HG02870 (cell line): ENCODE results near the gene ZNF286A.
"Not testable (repeated sequence)": the region's sequence is repeated elsewhere in the genome, so short reads cannot be mapped to it uniquely, and the experiment has no call there.

Experiments
- ATAC-seq: cut with Tn5 transposase; IDR thresholded peaks from one replicate; pipeline ENCODE4 v1.9.1; 2021; ENCODE audit warnings: mild to moderate bottlenecking, moderate library complexity; ENCODE audit not compliant: unreplicated experiment

The ZNF286A gene

DNA sequence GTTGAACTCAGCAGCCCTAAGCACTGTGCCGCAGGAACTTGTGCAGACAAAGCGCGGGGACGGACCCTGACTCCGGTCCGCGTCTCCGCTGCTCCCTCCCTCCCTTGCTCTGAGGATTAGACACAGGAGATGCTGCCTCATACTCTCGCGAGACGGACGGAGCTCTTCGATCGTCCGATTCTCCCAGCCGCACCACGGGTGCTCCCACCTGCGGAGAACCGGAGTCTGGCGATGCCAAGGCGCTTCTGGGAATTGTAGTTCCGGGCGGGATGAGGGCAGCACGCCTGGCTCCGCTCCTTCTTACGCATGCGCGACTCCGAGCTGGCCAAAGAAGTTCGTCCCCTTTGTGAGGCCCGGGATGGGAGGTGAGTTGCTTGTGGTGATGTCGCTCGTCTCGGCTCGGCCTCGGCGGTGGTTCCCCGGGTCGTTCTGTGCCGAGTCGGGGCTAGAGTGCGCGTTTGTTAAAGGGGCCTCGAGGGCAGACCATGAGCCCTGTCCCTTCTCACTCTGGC lies at the start of gene ZNF286A:
ZNF286A (plus strand) TSS at position 340 of the 512 bp plus-strand sequence. CDS start 578 bp downstream, outside the sequence.
- peak; percentile 94 for ATAC-seq

DNA sequence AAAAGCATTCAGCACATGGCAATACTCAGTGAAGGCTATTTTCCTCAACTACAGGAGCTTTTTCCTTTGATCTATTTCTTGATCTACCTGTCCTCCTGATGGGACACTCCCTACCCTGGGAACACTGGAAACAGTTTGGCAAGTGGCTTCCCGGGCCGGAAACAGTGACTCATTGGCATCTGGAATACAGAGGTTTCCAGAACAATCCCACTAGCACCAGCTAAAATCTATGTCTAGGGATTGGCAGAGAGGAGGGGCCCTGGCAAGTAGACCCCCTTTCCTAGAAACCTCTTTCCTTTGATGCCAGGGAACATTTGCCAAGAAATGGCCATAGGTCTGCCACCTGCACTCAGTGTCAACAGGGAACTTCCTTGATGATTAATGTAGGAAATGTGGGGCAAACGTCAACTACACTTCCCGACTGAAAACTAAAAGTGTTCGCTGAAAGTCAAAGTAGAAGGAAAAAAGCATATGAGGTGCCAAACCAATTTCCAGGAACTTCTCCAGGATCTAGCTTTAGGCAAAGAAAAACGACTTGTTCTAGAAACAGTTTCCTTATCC lies 49.6 kb upstream of the ZNF286A start:
- no peak for ATAC-seq

DNA sequence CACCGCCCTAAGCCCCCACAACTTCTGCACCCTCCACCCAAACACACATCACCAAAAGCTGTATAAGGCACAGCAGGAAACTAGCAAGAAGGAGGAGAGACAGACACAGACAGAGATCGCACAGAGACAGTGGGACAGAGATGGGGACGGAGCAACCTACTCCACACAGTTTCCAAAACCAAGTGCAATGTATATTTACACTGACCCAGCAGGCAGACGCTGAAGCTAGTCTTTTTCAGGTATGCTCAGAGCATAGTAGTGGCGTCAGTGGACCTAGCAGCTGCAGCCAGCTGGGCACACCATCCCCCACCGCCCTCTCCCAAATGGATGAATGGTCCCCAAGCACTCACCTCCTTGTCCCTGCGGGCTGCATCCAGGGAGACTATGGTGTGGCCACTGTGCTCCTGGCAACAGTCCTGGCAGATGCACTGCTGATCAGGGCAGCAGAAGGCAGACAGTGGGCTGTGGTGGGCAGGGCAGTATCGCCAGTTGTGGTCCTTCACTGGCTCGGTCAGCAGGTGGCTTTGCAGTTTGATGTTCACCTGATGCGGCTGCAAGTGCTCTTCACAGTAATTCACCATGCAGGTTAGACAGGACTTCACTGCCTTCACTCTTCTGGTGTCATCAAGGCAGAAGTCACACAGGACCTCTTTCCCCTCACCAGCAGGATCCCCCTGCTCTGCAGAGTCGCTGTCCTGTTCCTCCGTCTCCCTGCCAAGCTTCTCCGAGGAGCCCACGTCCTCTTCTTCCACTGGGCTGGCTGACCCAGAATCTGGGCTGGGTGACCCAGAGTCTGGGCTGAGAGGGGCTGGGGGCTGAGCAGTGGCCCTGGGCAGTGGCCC lies 48.6 kb upstream of the ZNF286A start:
- no peak for ATAC-seq

DNA sequence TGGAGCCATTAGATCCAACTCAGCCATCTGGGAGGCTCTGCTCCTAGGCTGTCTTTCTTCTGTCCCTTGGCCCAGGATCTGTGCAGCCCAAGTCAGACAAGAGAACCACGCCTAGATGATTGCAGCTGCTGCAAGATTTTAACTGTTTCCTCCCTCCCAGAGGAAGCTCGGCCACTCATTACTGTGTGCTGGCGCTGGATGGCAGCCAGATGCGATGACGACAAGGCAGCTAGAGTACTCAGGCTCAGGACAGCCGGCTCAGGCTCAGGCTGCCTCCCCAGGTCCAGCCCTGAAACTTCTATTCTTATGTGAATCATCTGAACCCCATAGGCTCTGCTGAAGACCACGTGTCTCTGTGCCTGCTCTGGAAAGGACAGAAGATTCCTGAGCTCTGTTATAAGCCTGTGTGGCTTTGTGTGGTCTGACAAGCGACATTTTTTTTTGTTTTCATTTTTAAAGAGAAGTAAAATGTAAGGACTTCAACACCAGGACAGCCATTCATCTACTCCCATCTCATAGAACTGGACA lies 47.9 kb upstream of the ZNF286A start:
- no peak for ATAC-seq

DNA sequence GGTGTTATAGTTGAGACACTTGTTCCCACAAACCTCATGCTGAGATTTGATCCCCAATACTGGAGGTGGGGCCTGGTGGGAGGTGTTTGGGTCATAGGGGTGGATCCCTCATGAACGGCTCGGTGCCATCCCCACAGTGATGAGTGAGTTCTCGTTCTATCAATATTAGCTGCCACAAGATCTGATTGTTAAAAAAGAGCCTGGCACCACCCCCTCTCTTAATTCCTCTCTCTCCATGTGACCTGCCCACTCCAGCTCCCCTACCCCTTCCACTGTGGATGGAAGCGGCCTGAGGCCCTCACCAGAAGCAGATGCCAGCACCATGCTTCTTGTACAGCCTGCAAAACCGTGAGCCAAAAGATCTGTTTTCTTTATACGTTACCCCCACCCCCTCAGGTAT lies 46.6 kb upstream of the ZNF286A start:
- ATAC-seq: no peak

DNA sequence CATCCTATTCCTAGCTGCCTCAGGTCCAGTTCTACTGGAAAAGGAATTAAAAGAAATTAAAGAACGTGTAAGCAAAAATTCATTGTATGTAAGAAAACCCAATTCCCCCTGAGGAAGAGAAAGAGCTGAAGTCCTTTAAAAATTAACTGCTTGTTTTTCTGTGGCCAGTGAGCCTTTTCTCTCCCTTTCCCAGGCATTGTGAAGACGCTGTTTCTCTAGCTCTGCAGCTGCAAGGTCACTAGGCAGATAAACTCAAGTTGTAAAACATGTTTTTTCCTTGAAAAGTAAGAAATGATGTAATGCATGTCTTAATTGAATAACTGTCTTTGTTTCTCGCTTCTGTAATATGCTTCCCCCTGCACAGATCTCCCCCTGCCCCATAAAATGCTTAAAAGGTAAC lies 45.2 kb upstream of the ZNF286A start:
- not testable (repeated sequence) for ATAC-seq

DNA sequence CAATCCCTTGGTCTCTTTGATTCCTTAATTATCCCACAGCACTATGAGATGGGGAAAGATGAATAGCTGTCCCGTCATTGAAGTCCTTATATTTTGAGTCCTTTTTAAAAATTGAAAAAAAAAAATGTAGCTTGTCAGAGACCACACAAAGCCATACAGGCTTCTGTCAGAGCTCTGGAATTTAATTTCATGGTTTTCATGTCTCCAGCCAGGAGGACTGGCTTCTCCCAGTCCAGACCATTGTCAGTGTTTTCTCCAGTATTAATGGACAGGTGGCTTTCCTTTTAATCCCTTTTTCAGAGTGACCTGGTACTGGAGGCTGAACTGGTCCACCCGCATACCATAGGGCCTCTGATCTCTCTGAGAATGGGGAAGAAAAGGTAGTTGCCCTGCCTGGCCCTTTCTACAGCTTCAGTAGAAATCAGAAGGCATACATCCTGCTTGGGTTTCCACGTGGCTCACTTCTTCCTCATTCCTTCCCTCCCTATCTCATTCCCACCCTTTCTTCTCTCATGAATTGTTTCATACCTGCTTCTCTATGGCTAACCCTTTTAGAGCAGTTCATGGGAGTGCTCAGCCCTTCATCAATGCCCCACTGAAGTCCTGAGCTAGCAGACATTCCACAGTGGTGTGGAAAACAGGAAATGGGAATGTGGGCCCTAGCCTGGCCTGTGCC lies 44.5 kb upstream of the ZNF286A start:
- ATAC-seq: no peak

DNA sequence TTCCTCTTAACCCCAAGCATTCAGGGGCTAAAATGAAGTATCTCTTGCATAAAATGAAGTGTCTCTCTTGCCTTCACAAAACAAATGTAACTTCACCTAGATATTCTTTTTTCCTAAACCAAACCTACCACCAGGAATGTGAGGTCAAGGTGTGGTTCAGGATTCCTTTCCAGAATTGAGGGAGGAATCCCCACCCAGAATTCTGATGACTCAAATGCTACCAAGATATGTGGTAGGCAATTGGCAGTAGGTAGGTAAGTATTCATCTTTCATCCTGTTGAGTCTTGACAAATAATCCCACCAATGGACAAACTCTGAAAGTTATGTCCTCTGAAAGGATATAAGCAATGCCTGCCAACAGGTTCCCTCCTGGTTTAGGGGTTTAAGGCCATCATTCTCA lies 41.7 kb upstream of the ZNF286A start:
- no peak for ATAC-seq

DNA sequence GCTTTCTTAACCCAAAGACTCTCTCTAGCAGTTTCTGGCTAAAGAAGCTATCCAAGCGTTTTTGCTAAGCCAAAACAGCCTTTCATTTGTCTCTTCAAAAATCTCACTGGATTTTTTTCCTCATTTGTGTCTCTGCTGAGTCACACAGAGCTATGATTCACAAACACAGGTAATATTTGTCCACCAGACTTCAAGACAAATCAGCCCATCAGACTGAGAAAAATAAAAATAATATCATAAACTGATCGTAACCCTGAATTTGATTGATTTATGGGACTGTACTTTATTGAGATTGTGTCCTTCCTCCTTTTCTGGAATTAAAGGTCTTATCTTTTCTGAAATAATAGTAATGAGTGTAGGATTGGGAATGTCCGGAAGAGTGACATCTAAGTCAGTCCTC lies 41.3 kb upstream of the ZNF286A start:
- no peak for ATAC-seq

DNA sequence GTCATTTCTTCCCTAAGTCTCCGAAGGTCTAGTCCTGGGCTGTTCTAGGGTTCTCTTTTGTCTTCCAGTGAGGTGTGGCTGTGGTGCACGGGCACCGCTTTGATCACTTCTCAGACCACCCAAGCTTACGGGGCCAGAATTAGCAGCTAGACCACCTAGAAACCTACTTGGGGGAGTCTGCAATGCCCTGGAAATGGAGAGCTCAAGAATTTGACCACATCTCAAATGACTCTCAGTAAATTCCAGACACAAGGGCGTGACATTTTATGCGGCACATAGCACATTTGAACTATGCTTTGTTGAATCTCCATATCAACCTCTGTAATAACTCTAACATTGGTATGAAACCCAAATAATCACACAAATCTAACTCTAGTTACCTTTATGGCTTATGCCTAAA lies 40.3 kb upstream of the ZNF286A start:
- no peak for ATAC-seq

DNA sequence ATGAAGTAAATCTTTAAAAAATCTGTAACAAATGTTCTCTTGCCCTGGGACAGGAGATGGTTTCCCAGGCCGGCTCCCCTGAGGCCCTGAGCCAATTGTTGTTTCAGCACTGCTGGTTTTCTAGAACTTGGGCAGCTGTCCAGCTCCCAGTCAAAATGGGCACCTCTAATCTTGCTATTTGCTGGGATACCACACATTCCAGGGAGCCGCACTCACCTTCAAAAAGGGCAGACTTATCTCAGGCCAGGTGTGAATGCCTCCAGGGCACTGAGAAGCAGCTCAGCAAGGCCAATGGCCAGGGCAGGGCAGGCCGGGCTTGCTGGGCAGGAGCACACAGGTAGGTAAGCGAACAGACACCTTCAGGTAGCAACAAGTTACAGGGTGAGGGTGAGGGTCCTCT lies 39.9 kb upstream of the ZNF286A start:
- ATAC-seq: no peak

DNA sequence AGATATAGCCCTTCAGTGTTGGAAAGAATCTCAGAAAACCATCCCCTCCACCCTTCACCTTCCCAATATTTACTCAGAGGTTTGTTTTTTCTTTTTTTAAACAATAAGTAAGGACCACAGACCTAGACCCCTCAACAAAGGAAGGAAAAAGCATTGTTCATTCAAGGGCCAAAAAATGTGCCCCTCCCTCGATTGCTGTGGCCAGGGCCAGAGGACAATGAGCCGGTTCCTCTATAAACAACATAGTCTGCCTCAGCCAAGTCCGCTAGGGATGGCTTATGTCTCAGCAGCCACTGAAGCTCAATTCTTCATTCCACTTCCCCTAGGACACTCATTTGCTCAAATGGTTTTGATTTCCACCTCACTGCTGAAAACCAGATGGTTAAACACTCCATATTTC lies 39.5 kb upstream of the ZNF286A start:
- ATAC-seq: no peak

DNA sequence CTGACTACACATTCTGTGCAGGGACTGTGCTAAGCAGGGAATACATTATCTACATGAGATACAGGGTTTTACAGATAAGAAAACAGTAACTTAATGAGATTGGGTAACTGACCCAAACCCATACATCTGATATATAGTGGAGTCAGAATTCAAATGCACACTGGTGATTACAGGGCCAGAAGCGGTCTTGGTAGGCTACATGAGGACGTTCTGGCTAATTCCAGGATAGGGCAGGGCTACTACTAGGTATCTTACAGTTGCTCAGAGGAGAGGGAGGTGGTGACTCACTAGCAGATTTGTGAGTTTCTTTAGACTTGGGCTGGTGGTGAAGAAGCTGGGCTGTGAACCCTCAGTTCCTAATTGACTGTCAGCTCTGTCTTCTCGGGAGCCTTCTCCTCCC lies 36.9 kb upstream of the ZNF286A start:
- ATAC-seq: no peak

DNA sequence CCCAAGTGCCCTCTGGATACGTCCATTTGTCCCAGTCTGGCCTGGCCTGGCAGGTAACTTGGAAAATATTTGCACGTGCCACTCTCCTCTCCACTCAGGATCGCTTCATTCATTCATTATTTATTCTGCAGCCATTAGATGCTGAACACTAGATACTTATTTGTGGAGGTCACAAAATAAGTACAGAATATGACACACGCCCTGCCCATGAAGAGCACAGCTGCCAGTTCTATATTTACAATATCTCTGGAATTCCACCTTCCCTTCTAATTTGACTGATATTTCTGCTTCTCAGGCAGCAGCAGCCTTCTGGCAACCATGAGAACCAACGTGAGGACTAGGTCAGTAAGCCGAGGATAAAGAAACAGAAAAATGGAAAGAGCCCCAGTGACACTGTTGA lies 36.4 kb upstream of the ZNF286A start:
- no peak for ATAC-seq

DNA sequence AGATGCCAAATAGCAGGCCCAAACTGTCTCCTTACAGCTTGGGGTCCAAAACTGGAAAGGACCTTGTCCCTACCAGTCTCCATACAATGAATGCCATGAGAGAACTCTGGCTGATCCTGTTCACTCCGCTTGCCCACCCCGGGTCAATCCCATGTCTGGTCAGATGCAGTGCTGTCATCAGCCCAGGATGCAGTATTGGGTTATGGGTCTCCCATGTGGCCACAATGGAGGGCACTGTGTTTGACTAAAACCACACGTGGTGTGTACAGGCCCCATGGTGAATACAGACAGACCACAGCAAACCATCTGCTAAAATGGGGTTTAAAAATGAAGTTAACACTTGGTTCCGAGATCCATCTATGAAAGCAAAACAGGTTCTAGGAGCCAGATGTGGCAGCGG lies 35.9 kb upstream of the ZNF286A start:
- no peak for ATAC-seq

DNA sequence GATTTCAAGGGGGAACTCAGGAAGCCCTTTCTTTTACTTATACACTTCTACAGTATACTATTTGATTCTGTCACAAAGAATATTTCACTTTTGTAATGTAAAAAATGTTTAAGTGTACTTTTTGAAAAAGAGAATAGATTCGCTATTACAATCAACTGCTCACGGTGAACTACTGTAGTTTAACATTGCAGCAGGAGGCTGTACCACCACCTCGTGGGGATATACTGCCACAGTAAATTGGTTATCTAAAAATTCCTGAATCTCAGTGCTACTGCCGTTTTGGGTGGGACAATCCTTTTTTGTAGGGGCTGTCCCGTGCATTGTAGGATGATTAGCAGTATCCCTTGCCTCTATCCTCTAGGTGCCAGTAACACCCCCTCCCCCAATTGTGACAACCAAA lies 30.0 kb upstream of the ZNF286A start:
- ATAC-seq: not testable (repeated sequence)

DNA sequence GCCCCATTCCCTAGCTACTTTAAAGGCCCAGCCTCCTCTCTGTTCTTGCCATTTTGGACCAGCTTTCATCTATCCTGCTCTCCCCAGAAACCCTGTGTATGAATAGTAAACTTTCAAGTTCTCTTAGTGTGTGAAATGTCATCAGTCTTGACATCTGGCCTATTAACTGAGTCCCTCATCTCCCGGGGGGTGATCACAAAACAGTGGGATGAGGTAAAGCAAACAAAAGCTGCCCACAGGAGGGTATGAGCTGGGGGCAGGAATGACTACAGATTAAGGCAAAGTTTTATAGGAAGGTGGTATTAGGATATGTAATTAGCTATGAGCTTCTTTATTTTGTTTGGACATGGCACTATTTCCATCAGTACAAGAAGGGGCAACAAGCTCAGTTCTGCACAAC lies 24.9 kb upstream of the ZNF286A start:
- ATAC-seq: not testable (repeated sequence)

DNA sequence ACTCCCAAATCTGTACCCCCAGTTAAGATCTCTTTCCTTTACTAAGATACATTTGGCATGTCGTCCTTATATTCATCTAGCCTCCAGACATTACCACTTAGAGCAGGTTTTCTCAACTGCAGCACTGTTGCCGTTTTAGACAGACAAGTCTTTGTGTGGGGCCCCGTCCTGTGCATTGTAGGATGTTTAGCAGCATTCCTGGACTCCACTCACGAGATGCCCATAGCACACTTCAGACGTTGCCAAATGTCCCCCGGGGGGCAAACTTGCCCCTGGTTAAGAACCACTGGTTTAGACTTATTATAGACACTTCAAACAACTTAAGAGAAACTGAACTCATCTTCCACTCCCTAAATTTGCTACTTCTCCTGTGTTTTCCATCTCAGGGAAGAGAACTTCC lies 23.6 kb upstream of the ZNF286A start:
- ATAC-seq: not testable (repeated sequence)

DNA sequence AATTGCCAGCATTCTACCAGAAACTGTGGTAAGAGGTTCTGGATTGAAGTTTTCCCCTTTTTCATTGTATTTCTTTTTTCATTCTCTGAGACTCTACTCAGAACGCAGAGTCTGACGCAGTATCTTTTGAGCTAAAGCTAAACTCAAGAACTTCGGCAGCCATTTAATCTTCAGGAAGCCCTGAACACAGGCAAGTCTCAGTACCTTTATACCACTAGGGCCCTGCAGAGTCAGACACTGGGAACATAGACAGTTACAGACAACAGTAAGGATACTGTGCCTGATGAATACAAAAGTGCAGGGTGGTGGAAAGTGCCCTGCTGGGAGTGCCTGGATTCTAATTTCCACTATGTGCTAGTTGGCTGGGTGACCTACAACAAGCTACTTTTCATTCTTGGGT lies 16.4 kb upstream of the ZNF286A start:
- not testable (repeated sequence) for ATAC-seq

DNA sequence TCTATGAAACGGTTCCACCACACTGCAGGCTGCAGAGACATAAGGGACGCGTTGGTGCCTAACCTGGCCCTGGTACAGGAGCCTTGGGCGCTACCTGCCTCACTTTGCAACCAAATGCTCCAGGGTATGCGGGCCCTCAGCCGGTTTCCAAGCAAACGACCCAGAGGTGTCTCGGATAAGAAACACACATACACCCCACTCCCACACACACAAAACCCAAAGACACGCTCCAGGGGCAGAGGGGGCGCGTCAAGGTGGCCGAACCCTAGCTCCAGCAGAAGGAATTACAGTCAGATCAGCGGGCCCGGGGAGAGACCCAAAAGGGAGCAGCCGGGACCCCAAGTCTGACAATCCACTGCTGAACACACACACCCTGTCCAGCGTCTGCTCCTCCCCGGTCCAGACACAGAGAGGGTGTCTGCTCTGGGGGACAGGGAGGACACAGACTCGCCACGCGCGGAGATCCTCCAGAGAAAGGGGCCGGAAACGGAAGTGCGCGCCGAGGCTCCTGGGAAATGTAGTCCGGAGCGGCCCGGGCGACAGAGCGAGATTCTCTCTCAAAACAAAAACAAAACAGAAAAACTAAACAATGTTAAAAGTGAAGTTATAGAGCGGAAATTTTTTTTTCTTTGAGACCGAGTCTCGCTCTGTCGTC lies 15.6 kb upstream of the ZNF286A start, which contains the start of gene TRIM16:
TRIM16 (minus strand) TSS at position 488 of the 655 bp plus-strand sequence. CDS start 32,702 bp downstream, outside the sequence.
- peak; percentile 86 for ATAC-seq

DNA sequence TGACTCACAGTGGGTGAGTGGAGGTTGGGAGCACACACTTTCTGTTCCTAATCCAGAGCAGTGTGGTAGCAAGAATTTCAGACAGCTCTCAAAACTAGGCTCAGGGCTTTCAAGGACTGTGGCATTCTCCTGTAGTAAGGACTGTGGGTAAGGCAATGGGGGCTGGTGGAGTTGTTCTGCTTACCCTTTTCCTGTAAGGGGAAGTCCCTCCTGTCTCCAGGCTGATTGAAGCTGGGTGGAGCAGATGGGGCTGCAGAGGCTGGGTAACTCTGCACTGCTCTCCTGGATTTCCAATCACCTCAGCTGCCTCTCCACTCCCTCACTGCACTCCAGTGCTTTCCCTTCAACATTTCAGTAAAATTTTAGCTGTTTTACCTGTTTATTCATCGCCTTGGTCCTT lies 12.1 kb upstream of the ZNF286A start:
- ATAC-seq: not testable (repeated sequence)
